ENCODE data around the gene MSANTD7. TPM values are rescaled to one million over a fixed set of nuclear protein-coding genes. Genes with fewer than 3 reads are reported as not detected.
"Not testable (repeated sequence)": the region's sequence is repeated elsewhere in the genome, so short reads cannot be mapped to it uniquely, and the experiment has no call there.

The MSANTD7 gene, protein sequence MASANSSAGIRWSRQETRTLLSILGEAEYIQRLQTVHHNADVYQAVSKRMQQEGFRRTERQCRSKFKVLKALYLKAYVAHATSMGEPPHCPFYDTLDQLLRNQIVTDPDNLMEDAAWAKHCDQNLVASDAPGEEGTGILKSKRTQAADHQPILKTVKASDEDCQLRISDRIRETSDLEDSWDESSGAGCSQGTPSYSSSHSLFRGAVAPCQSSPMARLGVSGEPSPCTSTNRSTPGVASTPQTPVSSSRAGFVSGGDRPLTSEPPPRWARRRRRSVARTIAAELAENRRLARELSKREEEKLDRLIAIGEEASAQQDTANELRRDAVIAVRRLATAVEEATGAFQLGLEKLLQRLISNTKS
- 17.3 TPM for total RNA-seq

DNA sequence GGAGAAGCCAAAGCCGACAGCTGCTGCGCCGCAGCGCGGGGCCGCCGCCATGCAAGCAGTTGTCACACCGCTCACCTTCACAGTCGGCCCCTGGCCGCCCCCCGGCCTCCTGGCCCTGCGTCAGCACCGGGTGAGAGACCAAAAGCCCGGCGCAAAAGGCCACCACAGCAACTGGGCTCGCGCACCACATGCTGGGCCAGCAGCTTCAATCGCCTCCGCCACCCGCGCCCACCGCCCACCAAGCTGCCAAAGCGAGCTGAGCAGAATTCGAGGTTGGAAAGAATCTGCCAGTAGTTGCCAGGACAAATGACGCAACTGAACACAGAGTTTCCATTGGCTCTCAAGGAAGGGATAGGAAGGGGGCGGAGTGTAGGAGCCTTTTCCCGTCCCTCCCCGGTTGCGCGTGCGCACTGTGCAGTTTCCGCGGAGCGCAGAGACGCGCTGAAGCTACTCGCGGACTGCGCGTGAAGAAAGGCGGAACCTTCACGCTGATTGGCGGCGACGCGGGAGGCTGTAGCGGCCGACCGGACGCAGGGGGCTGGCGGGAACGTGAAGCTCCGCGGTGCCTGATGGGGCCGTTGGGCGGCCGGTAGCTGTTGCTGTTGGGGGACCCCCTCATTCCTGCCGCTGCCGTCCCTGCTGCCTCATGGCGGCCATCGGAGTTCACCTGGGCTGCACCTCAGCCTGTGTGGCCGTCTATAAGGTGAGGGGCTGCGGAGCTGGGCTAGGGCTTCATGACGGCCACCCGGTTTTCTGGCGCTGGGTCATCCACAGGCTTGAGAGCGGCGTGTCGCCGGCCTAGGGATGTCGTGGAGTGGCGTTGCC, at the start of gene MSANTD7, which contains the start of the genes CDNF and HSPA14:
MSANTD7 (plus strand) TSS at position 550 of the 825 bp plus-strand sequence. CDS start 3,979 bp downstream, outside the sequence.
CDNF (minus strand) TSS at position 281 of the 825 bp plus-strand sequence; CDS start at position 190, 91 bp downstream.
HSPA14 (plus strand) TSS at position 550 of the 825 bp plus-strand sequence; CDS start at position 647, 97 bp downstream.
- peak; percentile 100 for DNase-seq

DNA sequence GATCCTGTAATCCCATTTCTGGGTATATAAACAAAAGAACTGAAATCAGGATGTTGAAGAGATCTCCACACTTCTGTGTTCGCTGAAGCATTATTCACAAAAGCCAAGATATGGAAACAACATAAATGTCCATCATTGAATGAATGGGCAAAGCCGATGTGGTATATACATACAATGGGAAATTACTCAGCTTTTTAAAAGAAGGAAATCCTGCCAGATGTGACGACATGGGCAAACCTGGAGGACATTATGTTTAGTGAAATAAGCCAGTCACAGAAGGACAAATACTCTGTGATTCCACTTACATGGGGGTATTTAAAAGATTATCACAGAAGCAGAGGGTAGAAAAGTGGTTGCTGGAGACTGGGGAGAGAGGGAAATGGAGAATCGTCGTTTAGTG, 39.5 kb upstream of the MSANTD7 start:
- no peak for DNase-seq

DNA sequence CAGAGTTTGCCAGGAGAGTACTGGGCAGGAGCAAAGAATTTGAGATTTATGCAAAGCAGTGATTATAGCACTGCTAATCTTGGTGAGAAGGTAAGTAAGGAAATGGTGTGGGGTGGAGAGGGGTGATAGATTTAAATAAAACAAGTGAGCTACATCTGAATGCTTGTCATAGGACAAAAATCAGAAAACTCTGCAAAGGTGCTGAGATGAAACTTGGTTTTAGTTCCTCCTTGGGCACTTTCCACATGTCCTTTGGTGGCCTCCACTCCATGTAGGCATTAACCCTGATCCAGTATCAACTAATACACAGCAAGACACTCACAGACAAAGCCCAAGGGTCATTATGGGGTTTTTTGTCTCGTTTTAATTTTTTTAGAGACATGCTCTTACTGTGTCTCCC, 37.7 kb upstream of the MSANTD7 start:
- DNase-seq, result no peak

DNA sequence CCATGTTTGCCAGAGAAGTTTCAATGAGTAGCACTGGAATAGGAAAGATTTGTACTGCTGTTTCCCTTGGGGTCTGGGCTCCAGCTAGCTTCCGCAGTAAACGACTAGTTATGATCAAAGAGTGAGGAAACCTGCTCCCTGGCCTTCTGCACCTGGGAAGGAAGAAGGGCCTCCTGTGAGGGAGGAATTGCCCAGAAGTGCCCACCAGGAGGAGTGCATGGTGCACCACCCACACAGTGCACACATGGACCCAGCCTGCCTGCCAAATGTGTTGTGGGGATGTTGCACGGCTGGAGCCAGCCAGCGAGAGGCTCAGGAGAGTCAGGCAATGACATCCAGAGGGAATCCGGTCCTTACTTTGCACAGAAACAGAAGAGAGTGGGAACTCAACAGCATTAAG, 36.4 kb upstream of the MSANTD7 start:
- peak; percentile 18 for DNase-seq

DNA sequence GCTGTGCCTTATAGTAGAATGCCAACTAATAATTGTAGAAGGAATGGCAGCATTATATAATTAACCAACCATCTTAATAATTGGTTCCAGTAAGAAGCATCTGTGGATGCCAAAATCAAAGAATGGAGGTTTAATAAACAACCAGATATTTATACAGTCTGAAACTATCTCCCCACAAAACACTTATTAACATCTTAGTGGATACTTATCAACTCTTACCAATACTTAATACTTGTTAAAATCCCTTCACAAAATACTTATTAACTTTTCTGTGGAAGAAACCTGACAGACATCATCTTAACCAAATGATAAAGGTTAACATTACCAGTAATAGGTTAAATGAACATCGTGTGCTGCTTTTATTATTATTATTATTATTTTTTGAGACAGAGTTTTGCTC, 34.3 kb upstream of the MSANTD7 start:
- DNase-seq, result no peak

DNA sequence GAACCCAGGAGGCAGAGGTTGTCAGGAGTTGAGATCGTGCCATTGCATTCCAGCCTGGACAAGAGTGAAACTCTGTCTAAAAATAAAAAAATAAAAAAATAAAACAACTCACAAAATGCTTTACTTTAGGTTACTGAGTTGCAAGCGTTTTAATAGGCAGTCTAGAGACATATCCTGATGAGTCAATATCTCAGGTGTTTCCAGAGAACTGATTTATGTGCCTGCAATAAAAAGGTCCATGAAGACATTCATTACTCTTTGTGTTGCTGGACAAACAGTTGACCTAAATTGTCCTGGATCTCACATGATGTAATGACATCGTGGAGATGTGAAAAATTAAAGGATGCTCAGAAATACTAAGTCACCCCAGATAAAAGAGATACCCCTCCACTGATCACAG, 31.8 kb upstream of the MSANTD7 start:
- DNase-seq, result no peak

DNA sequence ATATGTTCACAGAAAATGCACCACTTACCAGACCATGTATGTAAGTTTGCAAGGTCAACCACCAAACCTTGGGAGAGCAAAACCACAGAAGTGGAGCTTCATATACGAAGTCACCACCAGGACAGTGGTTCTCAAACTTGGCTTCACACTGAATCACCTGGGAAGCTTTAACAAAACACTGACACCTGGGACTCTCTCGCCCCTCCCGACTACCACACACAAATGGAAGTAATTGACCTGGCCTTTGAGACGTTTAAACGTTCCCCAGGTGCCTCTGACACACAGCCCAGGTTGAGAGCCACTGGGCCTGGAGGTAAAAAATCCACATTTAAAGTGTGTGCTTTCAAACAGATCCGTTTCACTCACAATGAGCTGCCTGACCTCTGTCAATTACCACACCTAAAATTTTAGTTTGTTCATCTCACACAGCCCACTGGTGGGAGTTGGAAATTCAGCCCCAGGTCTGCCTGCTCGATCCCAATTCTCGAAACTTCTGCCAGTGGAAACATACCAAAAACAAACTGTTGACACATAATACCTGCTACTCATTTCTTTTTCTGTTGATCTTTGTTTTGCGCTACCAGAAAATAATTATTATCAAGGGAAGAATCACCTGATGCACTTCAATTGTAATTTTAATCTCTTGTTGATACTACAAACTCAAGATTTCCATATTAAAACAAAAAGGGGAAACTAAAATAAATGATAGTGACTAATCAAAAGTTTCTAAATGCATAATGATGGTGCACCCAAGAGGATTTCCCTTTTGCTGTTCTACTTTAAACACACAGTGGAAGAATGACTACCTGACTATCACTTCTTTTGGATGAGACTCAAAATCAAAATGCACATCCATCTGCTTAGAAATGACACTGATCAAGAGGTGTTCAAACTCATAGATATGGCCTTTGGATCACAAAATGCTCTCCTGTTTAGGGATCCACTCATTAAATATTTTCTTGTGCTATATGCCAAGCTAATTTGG, 26.8 kb upstream of the MSANTD7 start:
- peak; percentile 18 for DNase-seq

DNA sequence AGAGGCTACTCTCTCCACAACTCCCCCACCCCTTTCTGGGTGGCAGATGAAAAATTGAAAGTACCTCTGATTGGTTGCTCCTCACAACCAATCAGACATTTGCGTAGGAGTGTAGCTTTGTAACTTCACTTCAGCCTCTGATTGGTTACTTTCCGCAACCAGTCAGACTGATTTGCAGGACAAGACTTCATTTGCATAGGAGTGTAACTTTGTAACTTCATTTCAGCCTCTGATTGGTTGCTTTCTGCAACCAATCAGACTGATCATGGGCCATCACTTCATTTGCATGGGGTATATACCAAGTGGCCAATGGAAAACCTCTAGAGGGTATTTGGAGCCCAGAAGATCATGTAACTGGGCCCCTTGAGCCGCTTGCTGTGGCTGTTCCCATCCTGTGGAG, 25.8 kb upstream of the MSANTD7 start:
- DNase-seq, result no peak

DNA sequence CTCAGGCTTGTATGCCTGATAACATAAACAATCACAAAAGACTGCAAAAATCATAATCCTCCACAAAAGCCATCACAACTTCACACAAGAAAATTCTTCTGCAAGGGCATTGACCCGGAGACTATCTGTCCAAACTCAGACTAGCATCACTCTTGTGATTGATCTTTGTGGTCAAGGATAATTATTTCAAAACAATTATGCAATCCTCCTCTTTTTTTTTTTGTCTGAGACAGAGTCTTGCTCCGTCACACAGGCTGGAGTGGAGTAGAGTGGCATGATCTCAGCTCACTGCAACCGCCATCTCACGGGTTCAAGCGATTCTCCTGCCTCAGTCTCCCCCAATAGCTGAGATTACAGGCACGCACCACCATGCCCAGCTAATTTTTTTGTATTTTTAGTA, 22.4 kb upstream of the MSANTD7 start:
- no peak for DNase-seq

DNA sequence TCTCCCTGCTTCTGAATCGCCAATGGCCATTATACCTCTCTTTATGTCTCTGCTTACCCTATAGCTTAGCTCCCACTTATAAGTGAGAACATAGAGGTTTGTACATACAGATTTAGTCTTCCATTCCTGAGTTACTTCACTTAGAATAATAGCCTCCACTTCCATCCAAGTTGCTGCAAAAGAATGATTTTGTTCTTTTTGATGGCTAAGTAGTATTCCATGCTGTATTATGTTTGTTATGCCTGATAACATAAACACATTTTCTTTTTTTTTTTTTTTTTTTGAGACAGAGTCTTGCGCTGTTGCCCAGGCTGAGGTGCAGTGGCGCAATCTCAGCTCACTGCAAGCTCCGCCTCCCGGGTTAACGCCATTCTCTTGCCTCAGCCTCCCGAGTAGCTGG, 21.4 kb upstream of the MSANTD7 start:
- not testable (repeated sequence) for DNase-seq

DNA sequence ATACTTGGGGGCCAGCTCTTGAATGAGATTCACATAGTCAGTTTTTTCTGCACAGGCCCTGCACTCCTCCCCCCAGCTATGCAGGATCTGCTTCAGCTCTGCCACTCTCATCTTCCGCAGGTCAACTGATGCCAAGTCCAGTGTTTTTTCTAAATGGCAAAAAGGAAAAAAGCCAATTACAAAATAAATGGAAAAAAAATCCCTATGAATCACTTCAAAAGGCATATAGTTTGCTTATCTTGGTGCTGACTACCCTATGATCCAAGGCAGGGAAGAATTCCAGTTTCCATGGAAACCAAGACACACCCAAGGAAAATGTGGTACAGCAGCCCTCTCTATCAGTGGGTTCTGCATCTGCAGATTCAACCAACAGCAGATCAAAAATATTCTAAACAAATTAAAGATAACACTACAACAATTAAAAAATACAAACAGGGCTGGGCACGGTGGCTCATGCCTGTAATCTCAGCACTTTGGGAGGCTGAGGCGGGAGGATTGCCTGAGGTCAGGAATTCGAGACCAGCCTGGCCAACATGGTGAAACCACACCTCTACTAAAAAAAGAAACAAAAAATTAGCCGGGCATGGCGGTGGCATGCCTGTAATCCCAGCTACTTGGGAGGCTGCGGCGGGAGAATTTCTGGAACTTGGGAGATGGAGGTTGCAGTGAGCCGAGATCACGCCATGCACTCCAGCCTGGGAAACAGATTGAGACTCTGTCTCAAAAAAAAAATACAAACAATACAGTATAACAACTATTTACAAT, 17.9 kb upstream of the MSANTD7 start:
- no peak for DNase-seq

DNA sequence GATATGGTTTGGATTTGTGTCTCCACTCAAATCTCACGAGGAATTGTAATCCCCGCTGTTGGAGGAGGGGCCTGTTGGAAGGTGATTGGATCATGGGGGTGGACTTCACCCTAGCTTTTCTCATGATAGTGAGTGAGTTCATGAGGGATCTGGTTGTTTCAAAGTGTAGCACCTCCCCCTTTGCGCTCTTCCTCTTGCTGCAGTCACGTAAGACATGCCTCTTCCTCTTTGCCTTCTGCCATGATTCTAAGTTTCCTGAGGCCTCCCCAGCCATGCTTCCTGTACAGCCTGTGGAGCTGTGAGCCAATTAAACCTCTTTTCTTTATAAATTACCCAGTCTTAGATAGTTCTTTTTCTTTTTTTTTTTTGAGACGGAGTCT, 17.3 kb upstream of the MSANTD7 start:
- no peak for DNase-seq

DNA sequence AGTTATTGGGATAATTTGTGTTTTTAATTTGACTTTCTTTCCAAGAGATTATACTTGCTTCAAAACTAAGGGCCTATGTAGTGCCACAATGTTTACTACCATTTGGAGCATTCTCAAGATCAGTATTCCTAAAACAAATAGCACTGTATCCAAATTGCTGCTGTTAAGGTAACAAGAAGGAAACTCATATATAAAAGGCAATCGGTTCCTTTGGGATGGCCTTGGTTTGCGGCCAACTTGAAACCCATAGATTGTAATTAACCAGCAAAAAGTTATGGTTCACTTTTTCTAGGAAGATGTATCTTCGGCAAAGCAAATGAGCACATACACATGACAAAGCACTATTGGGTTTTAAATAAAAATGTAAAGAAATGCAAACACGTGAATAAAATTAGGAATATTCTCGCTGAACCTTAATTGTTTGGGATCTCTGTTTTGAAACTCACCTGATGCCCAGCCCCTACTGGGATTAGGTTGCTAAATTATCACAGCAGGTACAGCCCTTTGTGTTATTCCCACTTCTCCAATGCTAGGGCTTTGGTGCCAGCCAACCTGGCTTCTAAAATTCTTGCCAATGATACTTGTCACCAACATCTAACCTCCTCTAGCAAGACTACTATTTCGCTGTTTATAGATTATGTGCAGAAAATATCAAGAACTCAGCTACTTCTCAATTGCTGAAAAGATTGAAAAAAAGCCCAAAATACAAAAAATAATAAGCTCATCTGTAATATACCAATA, 16.3 kb upstream of the MSANTD7 start:
- DNase-seq, result no peak

DNA sequence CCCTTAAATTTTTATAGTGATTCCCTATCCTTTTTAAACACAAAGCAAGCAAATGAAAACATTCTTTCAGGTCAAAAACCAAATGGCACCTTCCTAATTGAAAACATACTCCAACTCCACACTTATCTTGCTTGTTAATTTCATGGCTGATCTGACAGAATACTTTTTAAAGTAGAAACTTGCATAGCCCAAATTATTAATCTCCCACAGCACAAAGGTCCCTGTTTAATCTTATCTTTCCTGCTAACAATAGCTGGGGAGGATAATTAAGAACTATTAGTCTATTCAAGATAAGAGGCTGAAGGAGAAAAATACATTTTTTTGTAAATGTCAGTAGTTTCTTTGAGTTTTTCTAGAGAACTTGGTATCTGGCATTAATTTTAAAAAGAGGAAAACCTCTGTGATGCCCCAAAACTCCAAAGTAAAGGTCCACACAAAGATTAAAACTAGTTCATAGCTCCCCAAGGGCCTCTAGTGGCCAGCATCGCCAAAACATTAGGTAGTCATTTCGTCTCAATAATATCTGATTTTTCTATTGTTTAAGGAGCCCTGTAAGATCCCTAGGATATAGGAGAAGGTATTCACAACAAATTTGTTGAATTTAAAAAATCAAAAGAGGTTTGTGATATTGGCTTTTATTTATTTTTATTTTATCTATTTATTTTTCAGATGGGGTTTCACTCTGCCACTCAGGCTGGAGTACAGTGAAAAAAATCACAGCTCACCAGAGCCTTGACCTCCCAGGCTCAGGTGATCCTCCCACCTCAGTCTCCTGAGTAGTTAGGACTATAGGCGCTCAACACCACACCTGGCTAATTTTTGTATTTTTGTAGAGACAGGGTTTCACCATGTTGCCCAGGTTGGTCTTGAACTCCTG, 15.0 kb upstream of the MSANTD7 start:
- DNase-seq, result peak; percentile 62

DNA sequence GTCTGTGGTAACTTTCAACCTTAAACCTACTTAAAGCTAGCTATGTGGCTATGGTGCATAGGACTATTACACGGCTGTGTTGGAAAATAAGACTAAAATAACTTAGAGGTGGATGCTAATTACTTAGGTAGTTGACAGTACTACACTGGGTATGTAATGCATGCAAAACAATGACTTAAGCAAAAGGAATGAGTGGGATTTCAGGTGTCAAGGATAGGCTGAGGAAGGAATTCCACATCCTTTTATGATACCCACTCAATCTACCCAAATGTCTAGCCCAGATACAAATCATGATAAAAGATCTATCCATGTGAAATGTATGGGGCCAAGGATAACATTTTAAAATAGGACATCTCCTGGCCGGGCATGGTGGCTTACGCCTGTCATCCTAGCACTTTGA, 14.1 kb upstream of the MSANTD7 start:
- DNase-seq, result no peak

DNA sequence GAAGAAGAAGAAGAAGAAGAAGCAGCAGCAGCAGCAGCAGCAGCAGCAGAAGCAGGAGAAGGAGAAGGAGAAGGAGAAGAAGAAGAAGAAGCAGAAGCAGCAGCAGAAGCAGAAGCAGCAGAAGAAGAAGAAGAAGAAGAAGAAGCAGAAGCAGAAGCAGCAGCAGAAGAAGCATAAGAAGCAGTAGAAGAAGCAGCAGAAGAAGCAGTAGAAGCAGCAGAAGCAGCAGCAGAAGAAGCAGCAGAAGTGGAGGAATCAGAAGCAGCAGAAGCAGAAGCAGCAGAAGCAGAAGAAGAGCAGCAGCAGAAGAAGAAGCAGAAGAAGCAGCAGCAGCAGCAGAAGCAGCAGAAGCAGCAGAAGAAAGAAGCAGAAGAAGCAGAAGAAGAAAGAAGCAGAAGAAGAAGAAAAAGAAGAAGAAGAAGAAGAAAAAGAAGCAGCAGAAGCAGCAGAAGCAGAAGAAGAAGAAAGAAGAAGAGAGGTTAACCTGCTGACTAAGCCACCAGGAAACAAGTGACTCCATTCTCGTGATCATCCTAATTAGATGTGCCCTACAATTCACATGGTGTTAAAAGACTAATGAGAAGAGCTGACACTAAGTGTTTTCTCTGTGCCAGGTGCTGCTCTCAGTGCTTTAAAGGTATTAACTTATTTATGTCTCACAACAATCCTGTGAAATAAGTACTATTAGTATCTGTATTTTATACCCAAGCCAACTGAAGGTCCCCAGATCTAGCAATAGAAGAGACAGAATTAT, 11.9 kb upstream of the MSANTD7 start:
- DNase-seq, result no peak

DNA sequence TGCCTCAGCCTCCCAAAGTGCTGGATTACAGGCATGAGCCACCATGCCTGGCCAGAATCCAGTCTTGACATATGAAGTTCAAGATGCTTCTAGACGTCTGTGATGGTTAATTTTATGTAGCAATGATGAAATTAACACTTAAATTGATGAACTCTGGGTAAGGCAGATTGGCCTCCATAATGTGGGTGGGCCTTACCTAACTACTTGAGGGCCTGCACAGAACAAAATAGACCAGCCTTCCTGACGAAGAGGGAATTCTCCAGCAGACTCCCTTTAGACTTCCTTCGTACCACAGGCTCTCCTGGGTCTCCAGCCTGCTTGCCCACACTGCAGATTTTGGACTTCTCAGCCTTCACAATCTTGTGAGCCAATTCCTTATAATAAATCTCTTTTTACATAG, 5.0 kb upstream of the MSANTD7 start:
- no peak for DNase-seq

DNA sequence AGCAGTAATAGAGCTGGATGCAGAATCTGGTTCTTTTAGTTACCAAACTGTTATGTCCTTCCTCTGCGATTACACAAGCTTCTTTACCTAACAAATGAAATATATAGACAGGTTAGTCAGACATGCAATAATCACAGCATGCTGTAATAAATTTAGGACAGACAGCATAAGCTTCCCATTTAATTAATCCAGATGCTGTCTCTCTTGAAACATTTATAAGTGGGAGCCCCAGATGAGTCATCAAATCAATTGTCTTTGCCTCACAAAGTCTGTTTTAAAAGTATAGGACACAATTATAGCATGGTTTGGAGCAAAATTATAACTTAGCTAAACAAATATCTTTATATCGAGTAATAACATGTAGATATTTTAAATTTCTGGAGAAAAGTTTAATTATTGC, 1.9 kb upstream of the MSANTD7 start:
- DNase-seq, result no peak

All from tongue (tissue), 2 donors.